Keratinocyte (primary cell): Measurements from ENCODE around the gene CDC42SE2. TPM values are rescaled to one million over a fixed set of nuclear protein-coding genes. Genes with fewer than 3 reads are reported as not detected.

Experiments
- DNase-seq: peaks from one replicate; pipeline ENCODE4 v3.0.0-alpha.2; 2011; ENCODE audit warnings: low read depth, missing footprints, low spot score
- FAIRE-seq: peaks from 2 replicates; lab custom pipeline; 2011; peaks lifted over from hg19 to GRCh38; lab: Jason Lieb, UNC
- H2AFZ ChIP-seq: 2 replicates; pipeline ENCODE4 v1.6.0; 2012; ENCODE audit warnings: low read length, control low read depth, inconsistent platforms; ENCODE audit not compliant: control insufficient read depth
- H3K27ac ChIP-seq: 2 replicates; pipeline ENCODE4 v1.5.1; 2011; ENCODE audit warnings: low read length; ENCODE audit not compliant: control insufficient read depth, insufficient read depth
- H3K27me3 ChIP-seq: 3 replicates; pipeline ENCODE4 v1.6.0; 2011; ENCODE audit warnings: low read length; ENCODE audit not compliant: control insufficient read depth, insufficient read depth; ENCODE audit errors: extremely low read depth
- H3K36me3 ChIP-seq, 2 experiments: 2 replicates in 1 of 2; 3 replicates in 1 of 2; pipeline ENCODE4 v1.5.1; 2011; ENCODE audit warnings: low read length in 2 of 2, mild to moderate bottlenecking in 1 of 2; ENCODE audit not compliant: control insufficient read depth in 2 of 2, insufficient read depth in 2 of 2; ENCODE audit errors: extremely low read depth in 1 of 2
- H3K4me1 ChIP-seq: 3 replicates; pipeline ENCODE4 v1.5.1; 2011; ENCODE audit warnings: low read length; ENCODE audit not compliant: control insufficient read depth, insufficient read depth; ENCODE audit errors: extremely low read depth
- H3K4me2 ChIP-seq: 3 replicates; pipeline ENCODE4 v1.6.0; 2011; ENCODE audit warnings: low read depth, low read length; ENCODE audit not compliant: control insufficient read depth, insufficient read depth; ENCODE audit errors: extremely low read depth
- H3K4me3 ChIP-seq, 3 experiments: fragments of 200-600 bp in 1 of 3; sonication (generic) in 1 of 3; 2 replicates in 2 of 3; 3 replicates in 1 of 3; pipeline ENCODE4 v1.5.1; 2011 to 2016; ENCODE audit warnings: low read length in 3 of 3, mild to moderate bottlenecking in 3 of 3, control low read depth in 2 of 3, inconsistent platforms in 1 of 3, low read depth in 1 of 3, mixed read lengths in 1 of 3, mixed run types in 1 of 3, moderate library complexity in 1 of 3; ENCODE audit not compliant: control insufficient read depth in 2 of 3, insufficient read depth in 2 of 3; ENCODE audit errors: extremely low read depth in 1 of 3
- H3K79me2 ChIP-seq: 2 replicates; pipeline ENCODE4 v1.6.0; 2012; ENCODE audit warnings: low read length; ENCODE audit not compliant: control insufficient read depth, insufficient read depth
- H3K9ac ChIP-seq: 3 replicates; pipeline ENCODE4 v1.6.0; 2011; ENCODE audit warnings: low read length; ENCODE audit not compliant: control insufficient read depth, insufficient read depth; ENCODE audit errors: extremely low read depth
- H3K9me1 ChIP-seq: 3 replicates; pipeline ENCODE4 v1.6.0; 2011; ENCODE audit warnings: low read length; ENCODE audit not compliant: control insufficient read depth, insufficient read depth; ENCODE audit errors: extremely low read depth
- H3K9me3 ChIP-seq: 2 replicates; pipeline ENCODE4 v1.5.1; 2012; ENCODE audit warnings: low read depth, low read length; ENCODE audit not compliant: control insufficient read depth
- H4K20me1 ChIP-seq: 3 replicates; pipeline ENCODE4 v1.6.0; 2011; ENCODE audit warnings: low read length; ENCODE audit not compliant: control insufficient read depth, insufficient read depth; ENCODE audit errors: extremely low read depth
- EZH2 ChIP-seq: IDR thresholded peaks from one replicate; pipeline ENCODE4 v1.6.1; 2012; ENCODE audit warnings: inconsistent platforms, mild to moderate bottlenecking, low read length, moderate library complexity
- dilution Hi-C: fragments of 300-500 bp; cut with MboI; formaldehyde crosslinking; loops from one replicate; pipeline ENCODE4 v1.7.0; 2020; ENCODE audit warnings: low sequenced_read_pairs; ENCODE audit not compliant: extremely low pct_ligation_motif_present
- polyA plus RNA-seq, 5 experiments: library from polyadenylated mRNA; depleted of rRNA in 3 of 5; stranded (reverse) in 3 of 5; stranded (forward) in 1 of 5; unstranded in 1 of 5; fragments of >200 nt; gene quantifications; 1 replicate in 1 of 5; 2 replicates in 3 of 5; 3 replicates in 1 of 5; pipeline versions ENCODE4 v1.2.1 to v1.2.3, GENCODE V29; 2011 to 2012; ENCODE audit warnings: missing spikeins in 2 of 5, low read depth in 1 of 5, low replicate concordance in 1 of 5
- TF ChIP-seq, protein P1 (sequence below), 3 experiments: IDR thresholded peaks in 1 of 3; conservative IDR thresholded peaks in 1 of 3; optimal IDR thresholded peaks in 1 of 3; 2 replicates in 2 of 3; 3 replicates in 1 of 3; pipeline versions ENCODE3 to v1.5.1; 2011; ENCODE audit warnings: low read length in 3 of 3, mild to moderate bottlenecking in 3 of 3, moderate library complexity in 2 of 3, control low read depth in 1 of 3, inconsistent platforms in 1 of 3; ENCODE audit not compliant: insufficient read depth in 2 of 3; ENCODE audit errors: extremely low read depth in 1 of 3

Gene CDC42SE2
- polyA plus RNA-seq, 1 donor (not counting 4 experiments of a cell fraction or from before 2014, with no cell fraction given): 32.5 TPM

DNA sequence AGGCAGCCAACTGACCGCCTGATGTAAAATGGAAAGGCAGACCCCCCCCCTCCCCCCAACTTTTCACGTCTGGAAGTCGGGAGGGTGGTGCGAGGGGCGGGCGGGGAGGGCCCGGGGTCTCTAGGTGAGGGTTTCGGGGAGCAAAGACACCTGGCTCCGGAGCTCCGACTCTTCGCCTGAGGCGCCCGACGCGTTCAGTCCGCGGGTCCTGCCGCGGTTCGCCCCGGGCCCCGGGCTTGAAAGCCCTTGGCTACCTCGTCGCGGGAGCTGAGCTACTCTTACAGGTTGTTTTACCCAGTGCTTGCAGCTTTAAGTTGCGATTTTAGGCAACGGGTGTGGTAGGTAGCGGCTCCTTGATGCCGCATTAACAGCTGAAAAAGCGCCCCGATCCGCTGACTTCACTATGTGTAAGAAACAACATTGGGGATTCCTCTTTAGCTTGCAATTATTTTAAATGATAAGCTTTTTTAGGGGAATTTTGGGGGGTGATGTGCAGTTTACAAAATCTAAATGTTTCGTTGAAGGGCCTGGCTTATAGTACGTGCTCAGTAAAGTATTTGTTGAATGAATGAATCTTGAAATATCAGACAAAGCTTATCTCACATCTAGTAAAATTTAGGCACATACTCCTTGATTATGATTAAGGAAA lies 722 bp downstream of the CDC42SE2 start:
- Histone ChIP-seq H3K4me1 (peaks cover 16% of the 10 kb centered on the region), H3K27ac (peak overlapping the region; percentile 78), H3K9me3 (no peaks in the 10 kb centered on the region), H3K27me3 (no peaks in the 10 kb centered on the region), H3K9ac (peak overlapping the region; percentile 92), H3K4me3 (peak overlapping the region; percentile 86 to 99 (median 99)), H3K36me3 (no peaks in the 10 kb centered on the region), H3K4me2 (peak overlapping the region; percentile 81), H3K79me2 (peaks cover 53% of the 10 kb centered on the region), H4K20me1 (no peaks in the 10 kb centered on the region), H3K9me1 (no peaks in the 10 kb centered on the region), H2AFZ (peak overlapping the region; percentile 74)
- dilution Hi-C loops: no loop called here
- DNase-seq (no peak), FAIRE-seq (no peak)
- no peak for TF ChIP-seq EZH2
- TF ChIP-seq, protein P1, sequence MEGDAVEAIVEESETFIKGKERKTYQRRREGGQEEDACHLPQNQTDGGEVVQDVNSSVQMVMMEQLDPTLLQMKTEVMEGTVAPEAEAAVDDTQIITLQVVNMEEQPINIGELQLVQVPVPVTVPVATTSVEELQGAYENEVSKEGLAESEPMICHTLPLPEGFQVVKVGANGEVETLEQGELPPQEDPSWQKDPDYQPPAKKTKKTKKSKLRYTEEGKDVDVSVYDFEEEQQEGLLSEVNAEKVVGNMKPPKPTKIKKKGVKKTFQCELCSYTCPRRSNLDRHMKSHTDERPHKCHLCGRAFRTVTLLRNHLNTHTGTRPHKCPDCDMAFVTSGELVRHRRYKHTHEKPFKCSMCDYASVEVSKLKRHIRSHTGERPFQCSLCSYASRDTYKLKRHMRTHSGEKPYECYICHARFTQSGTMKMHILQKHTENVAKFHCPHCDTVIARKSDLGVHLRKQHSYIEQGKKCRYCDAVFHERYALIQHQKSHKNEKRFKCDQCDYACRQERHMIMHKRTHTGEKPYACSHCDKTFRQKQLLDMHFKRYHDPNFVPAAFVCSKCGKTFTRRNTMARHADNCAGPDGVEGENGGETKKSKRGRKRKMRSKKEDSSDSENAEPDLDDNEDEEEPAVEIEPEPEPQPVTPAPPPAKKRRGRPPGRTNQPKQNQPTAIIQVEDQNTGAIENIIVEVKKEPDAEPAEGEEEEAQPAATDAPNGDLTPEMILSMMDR (optimal IDR thresholded peaks at IDR 0.05 in 1 of 3, IDR thresholded peaks at IDR 0.05 in 1 of 3, conservative IDR thresholded peaks at IDR 0.05 in 1 of 3; ENCODE audit: extremely low read depth in 1 of 3, insufficient read depth in 2 of 3, low read length in 3 of 3): no peak

DNA sequence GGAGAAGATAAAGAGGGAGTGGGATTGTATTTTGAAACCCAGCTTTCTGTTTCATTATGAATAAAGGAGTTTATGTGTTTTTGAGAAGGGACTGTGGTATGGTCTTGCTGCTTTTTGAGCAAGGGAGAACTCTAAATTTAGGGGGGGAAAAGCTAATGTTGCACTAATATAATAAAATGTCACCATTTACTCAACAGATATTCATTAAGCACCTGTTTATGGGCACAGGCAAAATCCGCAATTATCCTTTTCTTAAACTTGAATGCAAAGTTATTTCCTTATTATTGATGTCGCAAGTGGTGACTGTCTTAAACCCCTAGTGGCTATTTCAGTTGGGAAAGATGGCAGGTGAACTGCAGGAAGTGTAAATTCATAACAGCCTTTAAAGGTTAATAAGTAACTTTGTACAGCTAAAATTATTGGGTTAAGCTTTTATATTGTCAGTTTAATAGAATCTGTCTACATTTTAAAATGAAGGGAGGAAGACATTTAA lies 1.5 kb downstream of the CDC42SE2 start:
- dilution Hi-C loops: no loop called here
- Histone ChIP-seq H3K9ac (peak overlapping the region; percentile 92), H3K4me1 (peaks cover 15% of the 10 kb centered on the region), H3K4me3 (peak overlapping the region; percentile 86 to 99 (median 99)), H3K27ac (peak overlapping the region; percentile 28), H3K4me2 (peak overlapping the region; percentile 81), H2AFZ (no peak overlapping the region), H3K36me3 (no peaks in the 10 kb centered on the region), H3K9me3 (no peaks in the 10 kb centered on the region), H4K20me1 (no peaks in the 10 kb centered on the region), H3K79me2 (peaks cover 60% of the 10 kb centered on the region), H3K27me3 (no peaks in the 10 kb centered on the region), H3K9me1 (no peaks in the 10 kb centered on the region)
- DNase-seq (no peak), FAIRE-seq (no peak)
- TF ChIP-seq, protein P1 (optimal IDR thresholded peaks at IDR 0.05 in 1 of 3, IDR thresholded peaks at IDR 0.05 in 1 of 3, conservative IDR thresholded peaks at IDR 0.05 in 1 of 3; ENCODE audit: extremely low read depth in 1 of 3, insufficient read depth in 2 of 3, low read length in 3 of 3): peak in 1 of 3 experiments; percentile 36
- no peak for TF ChIP-seq EZH2
